GM19351 (cell line): ENCODE data around the gene OR1L8.
"Not testable (repeated sequence)": the region's sequence is repeated elsewhere in the genome, so short reads cannot be mapped to it uniquely, and the experiment has no call there.

Experiments
- ATAC-seq: cut with Tn5 transposase; IDR thresholded peaks from one replicate; pipeline ENCODE4 v1.9.1; 2021; ENCODE audit warnings: mild to moderate bottlenecking, moderate library complexity; ENCODE audit not compliant: unreplicated experiment

Gene OR1L8

GRCh38 chr9:122583284-122583683 is at the start of gene OR1L8:
OR1L8 (minus strand) TSS chr9:122583384; CDS start chr9:122568477, 14,907 bp downstream.
- not testable (repeated sequence) for ATAC-seq

DNA sequence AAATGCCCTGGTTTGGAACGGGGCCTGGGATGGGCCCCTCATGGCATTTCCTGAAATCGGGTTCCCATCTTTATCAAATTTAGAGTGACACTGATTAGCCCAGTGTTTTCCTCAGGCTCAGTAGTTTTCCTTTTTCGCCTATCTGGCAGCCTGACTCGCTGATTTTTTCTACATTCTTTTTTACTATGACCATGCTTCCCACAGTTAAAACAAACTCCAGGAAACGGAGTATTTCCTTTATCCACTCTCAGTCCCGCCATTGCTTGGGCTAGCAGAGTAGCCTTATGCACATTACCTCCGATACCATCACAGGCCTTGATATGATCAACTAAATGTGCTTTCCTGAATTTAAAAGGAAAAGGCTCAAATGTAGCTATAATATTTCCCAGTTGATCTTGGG is 36.8 kb upstream of the OR1L8 start:
- ATAC-seq = no peak

GRCh38 chr9:122614362-122614761 is 31.2 kb upstream of the OR1L8 start, which contains the start of gene OR1Q1:
OR1Q1 (plus strand) TSS chr9:122614738; CDS start chr9:122614738, 0 bp downstream.
- ATAC-seq = no peak

- ATAC-seq = no peak
These were observed 26.6 kb upstream of the OR1L8 start for GRCh38 chr9:122609804-122610203.

GRCh38 chr9:122606587-122606986 is 23.4 kb upstream of the OR1L8 start:
- ATAC-seq = no peak

DNA sequence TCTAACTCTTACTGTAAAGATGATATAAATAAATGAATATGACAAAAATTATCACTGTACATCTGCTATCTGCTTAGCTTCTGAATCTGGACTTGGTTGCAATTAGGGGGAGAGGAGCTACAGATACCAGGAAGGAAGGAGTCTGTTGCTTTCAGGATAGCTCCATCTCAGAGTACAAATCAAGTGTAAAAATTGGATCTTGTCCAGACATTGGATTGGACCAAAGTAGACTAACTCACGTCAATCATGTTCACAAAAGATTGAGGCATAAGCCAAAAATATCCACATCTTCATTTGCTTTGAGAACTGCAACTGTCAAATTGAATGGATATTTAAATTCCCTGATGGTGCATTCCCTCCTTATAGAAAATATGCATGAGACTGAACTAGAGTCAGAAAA is 22.5 kb upstream of the OR1L8 start:
- ATAC-seq = no peak

- ATAC-seq = no peak
These were observed 2.8 kb downstream of the OR1L8 start for GRCh38 chr9:122580360-122580759.

GRCh38 chr9:122579874-122580273 is 3.3 kb downstream of the OR1L8 start:
- no peak for ATAC-seq

- ATAC-seq = no peak
These were observed 10.7 kb downstream of the OR1L8 start for GRCh38 chr9:122572456-122572855.

DNA sequence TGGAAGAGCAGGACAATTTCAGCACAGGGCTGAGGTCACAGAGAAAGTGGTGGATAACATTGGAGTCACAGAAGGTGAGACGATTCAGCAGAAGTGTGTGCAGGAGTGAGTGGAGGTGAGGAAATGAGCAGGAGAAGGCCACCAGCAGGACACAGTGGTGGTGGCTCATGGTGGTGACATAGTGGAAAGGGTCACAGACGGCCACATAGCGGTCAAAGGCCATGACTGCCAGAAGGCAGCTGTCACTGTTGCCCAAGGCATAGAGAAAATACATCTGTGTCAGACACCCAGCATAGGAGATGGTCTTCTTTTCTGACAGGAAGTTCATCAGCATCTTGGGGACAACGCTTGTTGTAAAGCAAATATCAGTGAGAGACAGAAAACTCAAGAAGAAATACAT is 15.3 kb downstream of the OR1L8 start:
- no peak for ATAC-seq

DNA sequence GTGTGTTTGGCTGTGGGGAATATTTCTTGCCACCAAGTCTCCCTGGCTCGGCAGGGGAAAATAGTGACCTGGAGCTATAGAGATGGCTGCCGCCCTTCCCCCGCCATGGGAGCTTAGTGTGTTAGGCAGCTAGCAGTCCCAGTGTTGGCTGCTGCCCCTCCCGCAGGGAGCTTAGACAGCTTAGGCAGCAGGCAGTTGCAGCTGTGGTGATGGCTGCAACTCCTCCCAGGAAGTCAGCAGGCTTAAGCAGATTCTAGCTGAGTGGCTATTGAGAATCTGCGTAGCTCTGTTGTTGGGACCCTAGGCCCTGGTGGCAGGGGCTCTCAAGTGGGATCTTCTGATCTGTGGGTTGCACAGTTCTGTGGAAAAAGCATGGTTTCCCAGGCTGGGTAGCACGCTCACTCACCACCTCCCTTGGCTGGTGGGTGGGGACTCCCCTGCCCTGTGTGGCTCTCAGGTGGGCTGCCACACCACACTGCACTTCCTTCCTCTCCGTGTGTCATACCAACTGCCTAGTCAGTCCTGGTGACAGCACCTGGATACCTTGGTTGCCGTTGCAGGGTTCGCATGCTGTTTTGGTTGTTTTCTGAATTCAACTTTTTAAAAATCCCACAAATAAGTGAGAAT is 20.9 kb downstream of the OR1L8 start:
- ATAC-seq = no peak

GRCh38 chr9:122561446-122561845 is 21.7 kb downstream of the OR1L8 start:
- no peak for ATAC-seq

DNA sequence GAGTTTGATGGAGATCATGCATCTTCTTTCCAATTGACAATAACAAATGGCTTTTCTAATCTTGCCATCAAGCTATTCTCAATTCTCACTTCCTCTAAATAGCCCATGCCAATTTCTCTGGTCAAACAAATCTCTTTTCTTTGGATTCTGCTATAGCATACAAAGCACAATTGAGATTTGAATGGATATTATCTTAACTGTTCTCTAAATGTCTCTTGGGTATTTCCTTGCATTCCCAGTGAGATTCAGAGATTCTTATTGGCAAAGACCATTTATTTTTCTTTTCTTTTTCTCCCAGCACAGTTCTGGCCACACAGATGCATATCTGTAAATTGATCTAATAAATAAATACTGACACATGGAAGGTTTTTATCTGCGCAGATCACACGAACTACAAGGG is 30.4 kb downstream of the OR1L8 start, which contains the start of gene OR1N2:
Gene OR1N2 (plus strand): TSS at position 301 of the 400 bp plus-strand sequence. CDS start 100 bp downstream, outside the sequence.
- no peak for ATAC-seq

DNA sequence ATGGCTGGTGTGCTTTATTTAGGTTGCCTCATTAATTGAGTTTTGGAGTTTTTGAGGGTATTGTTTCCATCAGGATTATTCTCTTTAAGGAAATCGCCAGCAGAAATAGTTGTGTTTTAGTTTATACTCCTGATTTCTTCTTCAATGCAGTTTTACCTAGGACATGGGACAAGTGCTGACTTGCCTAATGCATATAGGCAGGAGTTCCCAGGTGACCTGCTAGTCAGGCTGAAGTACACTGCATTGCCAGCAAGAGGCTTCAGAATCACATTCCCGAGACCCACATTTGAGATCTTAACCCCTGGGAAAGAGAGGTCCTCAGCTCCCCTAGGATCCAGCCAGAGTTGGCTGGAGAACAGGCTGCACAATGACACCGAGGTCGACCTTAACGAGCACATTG is 31.8 kb downstream of the OR1L8 start:
- ATAC-seq = no peak

GRCh38 chr9:122546196-122546595 is 37.0 kb downstream of the OR1L8 start:
- ATAC-seq = no peak

DNA sequence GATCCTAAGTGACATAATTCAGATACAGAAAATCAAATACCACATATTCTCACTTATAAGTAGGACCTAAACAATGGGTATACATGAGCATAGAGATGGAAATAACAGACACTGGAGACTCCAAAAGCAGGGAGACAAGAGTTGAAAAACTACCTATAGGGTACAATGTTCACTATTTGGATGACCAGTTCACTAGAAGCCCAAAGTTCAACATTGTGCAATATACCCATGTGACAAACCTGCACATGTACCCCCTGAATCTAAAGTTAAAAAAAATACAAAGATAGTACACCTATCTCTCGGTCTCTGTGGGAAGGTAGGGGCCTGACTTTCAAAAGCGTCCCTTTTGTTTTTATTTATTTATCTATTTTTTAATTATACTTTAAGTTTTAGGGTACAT is 44.4 kb downstream of the OR1L8 start:
- ATAC-seq = no peak

DNA sequence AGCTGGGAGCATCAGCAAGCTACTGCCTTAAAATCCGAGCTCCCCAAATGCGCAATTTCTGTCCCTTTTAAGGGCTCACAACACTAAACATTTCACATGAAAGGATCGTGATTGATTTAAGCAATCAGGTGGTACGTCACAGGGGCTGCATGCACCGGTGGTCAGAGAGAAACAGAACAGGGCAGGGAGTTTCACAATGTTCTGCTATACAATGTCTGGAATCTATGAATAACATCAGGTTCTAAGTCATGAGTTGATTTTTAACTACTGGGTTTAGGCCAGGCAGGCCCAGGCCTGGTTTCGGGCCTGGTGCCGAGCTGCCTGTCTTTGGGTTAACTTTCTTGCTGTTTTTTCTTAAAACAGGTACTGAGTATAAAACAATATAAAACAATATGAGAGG is 46.1 kb downstream of the OR1L8 start:
- not testable (repeated sequence) for ATAC-seq

GRCh38 chr9:122536134-122536533 is 47.0 kb downstream of the OR1L8 start:
- ATAC-seq = no peak

DNA sequence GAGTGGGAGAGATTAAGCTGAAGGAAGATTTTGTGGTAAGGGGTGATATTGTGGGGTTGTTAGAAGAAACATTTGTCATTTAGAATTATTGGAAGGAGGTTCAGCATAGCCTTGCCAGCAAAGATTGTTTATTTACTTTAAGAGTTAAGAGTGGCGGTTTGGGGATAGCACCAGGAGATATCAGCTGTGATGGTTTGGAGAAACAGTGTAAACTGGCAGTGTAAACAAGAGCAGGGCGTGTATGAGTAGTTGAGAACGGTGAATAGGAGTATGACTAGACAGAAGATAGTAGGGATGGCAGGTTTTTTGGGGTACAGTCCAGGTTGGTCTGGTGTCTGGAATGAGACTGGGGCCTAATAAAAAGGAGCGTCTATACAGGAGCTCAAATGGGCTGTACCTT is 52.0 kb downstream of the OR1L8 start:
- not testable (repeated sequence) for ATAC-seq

- no peak for ATAC-seq
These were observed 56.0 kb downstream of the OR1L8 start, which contains the start of gene OR1N1 for GRCh38 chr9:122527193-122527592. OR1N1 (minus strand) TSS chr9:122527293; CDS start chr9:122527293, 0 bp downstream.

GRCh38 chr9:122526602-122527001 is 56.6 kb downstream of the OR1L8 start:
- ATAC-seq = no peak

- ATAC-seq = no peak
These were observed 63.8 kb downstream of the OR1L8 start for GRCh38 chr9:122519376-122519775.

DNA sequence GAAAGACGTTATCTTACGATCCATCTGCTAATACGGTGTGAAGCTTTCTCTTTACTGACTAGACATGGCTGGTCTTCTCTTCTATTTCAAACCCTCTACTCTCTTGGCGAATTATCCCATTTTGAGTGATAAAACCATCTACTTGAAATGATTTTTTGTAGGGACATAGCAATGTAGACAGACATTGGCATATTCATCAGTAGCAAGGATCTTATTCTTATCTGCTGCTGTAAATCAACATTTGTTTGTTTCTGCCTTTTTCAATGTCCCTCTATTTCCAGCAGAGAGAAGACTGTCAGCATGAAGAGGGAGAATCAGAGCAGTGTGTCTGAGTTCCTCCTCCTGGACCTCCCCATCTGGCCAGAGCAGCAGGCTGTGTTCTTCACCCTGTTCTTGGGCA is 64.3 kb downstream of the OR1L8 start, which contains the start of gene OR1J4:
Gene OR1J4 (plus strand): TSS at position 301 of the 400 bp plus-strand sequence. CDS start 0 bp downstream, at position 301.
- no peak for ATAC-seq
